ENCODE measurements around the gene MYH14.
"Not testable (repeated sequence)": the region's sequence is repeated elsewhere in the genome, so short reads cannot be mapped to it uniquely, and the experiment has no call there.

The MYH14 gene

GRCh38 chr19:50224986-50225747, 21.7 kb downstream of the MYH14 start:
- Histone ChIP-seq H3K4me1 (ENCODE audit: control insufficient read depth, insufficient read depth, low read length, unreplicated experiment) (no peaks in the 10 kb centered on the region), H3K4me3 (ENCODE audit: low read depth, low read length) (no peak overlapping the region), H2AFZ (ENCODE audit: low read length, unreplicated experiment) (no peak overlapping the region), H3K27ac (ENCODE audit: low read depth, low read length) (no peak overlapping the region), H3K79me2 (ENCODE audit: control insufficient read depth, insufficient read depth, low read length, unreplicated experiment) (no peaks in the 10 kb centered on the region), H3K36me3 (ENCODE audit: insufficient read depth, low read length) (no peaks in the 10 kb centered on the region), H3K27me3 (ENCODE audit: insufficient read depth, low read length) (no peaks in the 10 kb centered on the region; the same call in 1 of the 2 replicates)

DNA sequence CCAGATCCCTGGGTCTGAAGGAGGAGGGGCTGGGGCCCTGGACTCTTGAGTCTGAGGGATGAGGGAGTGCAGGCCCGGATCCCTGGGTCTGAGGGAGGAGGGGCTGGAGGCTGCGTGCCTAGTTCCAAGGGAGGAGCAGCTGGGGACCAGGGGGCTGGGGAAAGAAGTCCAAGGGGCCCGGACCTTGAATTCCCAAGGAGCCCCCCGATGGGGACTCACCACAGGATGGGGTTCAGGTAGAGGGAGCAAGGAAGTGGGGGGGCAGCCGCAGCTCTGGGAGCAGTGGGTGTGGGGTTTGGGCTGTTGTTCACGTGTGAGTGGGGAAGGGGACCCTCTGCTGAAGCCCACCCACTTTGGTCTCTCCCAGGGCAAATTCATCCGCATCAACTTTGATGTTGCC, 23.1 kb downstream of the MYH14 start:
- no peaks in the 10 kb centered on the region; the same call in 1 of the 2 replicates for H3K27me3 ChIP-seq (ENCODE audit: insufficient read depth, low read length)
- H3K4me1 ChIP-seq (ENCODE audit: control insufficient read depth, insufficient read depth, low read length, unreplicated experiment): no peaks in the 10 kb centered on the region
- H3K4me3 ChIP-seq (ENCODE audit: low read depth, low read length): no peak overlapping the region
- no peaks in the 10 kb centered on the region for H3K36me3 ChIP-seq (ENCODE audit: insufficient read depth, low read length)
- no peak overlapping the region for H3K27ac ChIP-seq (ENCODE audit: low read depth, low read length)
- no peak overlapping the region for H2AFZ ChIP-seq (ENCODE audit: low read length, unreplicated experiment)
- no peaks in the 10 kb centered on the region for H3K79me2 ChIP-seq (ENCODE audit: control insufficient read depth, insufficient read depth, low read length, unreplicated experiment)

GRCh38 chr19:50228153-50228552, 24.7 kb downstream of the MYH14 start:
- not testable (repeated sequence) for H2AFZ ChIP-seq (ENCODE audit: low read length, unreplicated experiment); H3K4me1 ChIP-seq (ENCODE audit: control insufficient read depth, insufficient read depth, low read length, unreplicated experiment); H3K79me2 ChIP-seq (ENCODE audit: control insufficient read depth, insufficient read depth, low read length, unreplicated experiment); H3K27me3 ChIP-seq (ENCODE audit: insufficient read depth, low read length); H3K4me3 ChIP-seq (ENCODE audit: low read depth, low read length); H3K36me3 ChIP-seq (ENCODE audit: insufficient read depth, low read length); H3K27ac ChIP-seq (ENCODE audit: low read depth, low read length)

DNA sequence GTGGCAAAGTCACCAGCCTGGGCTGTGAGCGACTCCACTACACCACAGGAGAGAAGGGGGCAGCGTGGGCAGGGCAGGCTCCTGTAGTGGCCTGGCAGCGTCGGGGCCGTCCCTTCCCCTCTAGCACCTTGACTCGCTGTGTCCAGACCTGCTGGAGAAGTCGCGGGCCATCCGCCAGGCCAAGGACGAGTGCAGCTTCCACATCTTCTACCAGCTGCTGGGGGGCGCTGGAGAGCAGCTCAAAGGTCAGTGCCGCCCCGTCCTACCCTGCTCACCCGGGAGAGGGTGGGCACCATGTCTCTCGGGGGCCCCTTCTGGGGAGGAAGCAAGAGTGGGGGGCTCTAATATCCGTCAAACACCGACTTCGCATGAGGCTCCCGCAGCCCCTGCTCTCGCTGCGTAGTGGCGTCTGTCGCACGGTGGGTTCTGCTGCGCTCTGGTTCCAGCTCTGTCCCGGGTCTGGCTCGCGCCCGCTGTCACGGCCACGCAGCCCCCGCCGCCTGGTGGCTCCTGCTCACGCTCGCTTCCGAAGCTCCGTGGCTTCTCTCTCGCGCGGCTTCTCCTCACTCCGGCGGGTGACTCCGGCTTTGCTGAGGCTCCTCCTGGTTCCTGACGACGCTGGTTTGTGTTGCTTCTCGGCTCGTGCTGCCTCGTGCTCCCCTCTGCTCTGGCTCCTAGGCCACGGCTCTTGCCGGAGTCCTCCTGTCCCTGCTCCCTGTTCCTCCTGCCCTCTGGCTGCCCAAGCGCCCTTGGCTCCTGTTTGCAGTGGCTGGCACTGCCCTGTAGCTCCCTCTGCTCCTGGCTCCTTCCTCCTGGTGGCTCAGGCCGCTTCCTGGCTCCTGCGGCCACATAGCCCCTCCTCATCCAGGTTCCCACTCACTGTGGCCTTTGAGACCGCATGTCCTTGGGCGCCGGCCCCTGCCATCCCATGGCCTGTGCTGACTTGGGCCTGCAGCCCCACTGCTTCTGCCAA, 27.2 kb downstream of the MYH14 start:
- Histone ChIP-seq H3K79me2 (ENCODE audit: control insufficient read depth, insufficient read depth, low read length, unreplicated experiment) (no peaks in the 10 kb centered on the region), H3K27ac (ENCODE audit: low read depth, low read length) (no peak overlapping the region), H2AFZ (ENCODE audit: low read length, unreplicated experiment) (no peak overlapping the region), H3K27me3 (ENCODE audit: insufficient read depth, low read length) (no peaks in the 10 kb centered on the region; the same call in 1 of the 2 replicates), H3K4me1 (ENCODE audit: control insufficient read depth, insufficient read depth, low read length, unreplicated experiment) (no peaks in the 10 kb centered on the region), H3K36me3 (ENCODE audit: insufficient read depth, low read length) (no peaks in the 10 kb centered on the region), H3K4me3 (ENCODE audit: low read depth, low read length) (no peak overlapping the region)

DNA sequence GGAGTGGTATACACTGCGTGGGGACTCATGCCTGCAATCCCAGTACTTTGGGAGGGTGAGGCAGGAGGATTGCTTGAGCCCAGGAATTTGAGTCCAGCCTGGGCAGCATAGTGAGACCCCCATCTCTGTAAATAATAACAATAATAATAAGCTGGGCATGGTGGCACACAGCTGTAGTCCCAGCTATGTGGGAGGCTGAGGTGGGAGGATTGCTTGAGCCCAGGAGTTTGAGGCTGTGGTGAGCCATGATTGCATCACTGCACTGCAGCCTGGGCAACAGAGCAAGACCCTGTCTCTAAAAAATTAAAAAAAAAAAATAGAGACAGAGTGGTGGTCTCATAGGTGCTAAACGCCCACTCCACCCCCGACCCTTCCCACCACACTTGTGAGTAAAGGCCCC, 28.0 kb downstream of the MYH14 start:
- not testable (repeated sequence) for H2AFZ ChIP-seq (ENCODE audit: low read length, unreplicated experiment); H3K27ac ChIP-seq (ENCODE audit: low read depth, low read length); H3K4me3 ChIP-seq (ENCODE audit: low read depth, low read length); H3K27me3 ChIP-seq (ENCODE audit: insufficient read depth, low read length); H3K36me3 ChIP-seq (ENCODE audit: insufficient read depth, low read length); H3K4me1 ChIP-seq (ENCODE audit: control insufficient read depth, insufficient read depth, low read length, unreplicated experiment); H3K79me2 ChIP-seq (ENCODE audit: control insufficient read depth, insufficient read depth, low read length, unreplicated experiment)

- no peak overlapping the region for H2AFZ ChIP-seq (ENCODE audit: low read length, unreplicated experiment)
- no peaks in the 10 kb centered on the region for H3K79me2 ChIP-seq (ENCODE audit: control insufficient read depth, insufficient read depth, low read length, unreplicated experiment)
- H3K4me3 ChIP-seq (ENCODE audit: low read depth, low read length): no peak overlapping the region
- H3K27me3 ChIP-seq (ENCODE audit: insufficient read depth, low read length): no peaks in the 10 kb centered on the region; the same call in 1 of the 2 replicates
- H3K4me1 ChIP-seq (ENCODE audit: control insufficient read depth, insufficient read depth, low read length, unreplicated experiment): no peaks in the 10 kb centered on the region
- no peaks in the 10 kb centered on the region for H3K36me3 ChIP-seq (ENCODE audit: insufficient read depth, low read length)
- H3K27ac ChIP-seq (ENCODE audit: low read depth, low read length): no peak overlapping the region
Measured at GRCh38 chr19:50231821-50232220, 28.4 kb downstream of the MYH14 start.

GRCh38 chr19:50232600-50232999, 29.2 kb downstream of the MYH14 start:
- H3K36me3 ChIP-seq (ENCODE audit: insufficient read depth, low read length): no peaks in the 10 kb centered on the region
- H2AFZ ChIP-seq (ENCODE audit: low read length, unreplicated experiment): no peak overlapping the region
- no peaks in the 10 kb centered on the region; the same call in 1 of the 2 replicates for H3K27me3 ChIP-seq (ENCODE audit: insufficient read depth, low read length)
- no peak overlapping the region for H3K27ac ChIP-seq (ENCODE audit: low read depth, low read length)
- no peaks in the 10 kb centered on the region for H3K4me1 ChIP-seq (ENCODE audit: control insufficient read depth, insufficient read depth, low read length, unreplicated experiment)
- H3K4me3 ChIP-seq (ENCODE audit: low read depth, low read length): no peak overlapping the region
- no peaks in the 10 kb centered on the region for H3K79me2 ChIP-seq (ENCODE audit: control insufficient read depth, insufficient read depth, low read length, unreplicated experiment)

DNA sequence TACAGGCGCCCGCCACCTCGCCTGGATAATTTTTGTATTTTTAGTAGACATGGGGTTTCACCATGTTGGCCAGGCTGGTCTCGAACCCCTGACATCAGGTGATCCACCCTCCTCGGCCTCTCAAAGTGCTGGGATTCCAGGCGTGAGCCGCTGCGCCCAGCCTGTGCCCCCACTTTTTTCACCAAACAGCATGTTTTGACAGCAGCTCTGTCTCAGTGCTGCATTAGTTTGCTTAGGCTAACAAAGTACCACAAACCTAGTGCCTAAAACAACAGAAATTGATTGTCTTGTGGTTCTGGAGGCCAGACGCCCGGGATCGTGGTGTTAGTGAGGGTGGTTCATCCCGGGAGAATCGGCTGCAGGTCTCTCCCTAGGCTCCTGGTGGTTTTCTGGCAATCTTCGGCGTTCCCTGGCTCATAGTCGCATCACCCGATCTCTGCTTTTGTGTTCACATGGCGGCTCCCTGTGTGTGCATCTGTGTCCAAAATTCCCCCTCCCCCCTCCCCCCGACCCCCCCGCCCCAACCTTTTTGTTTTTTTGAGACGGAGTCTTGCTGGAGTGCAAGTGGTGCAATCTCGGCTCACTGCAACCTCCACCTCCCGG, 30.0 kb downstream of the MYH14 start:
- H3K4me1 ChIP-seq (ENCODE audit: control insufficient read depth, insufficient read depth, low read length, unreplicated experiment): no peaks in the 10 kb centered on the region
- H3K27ac ChIP-seq (ENCODE audit: low read depth, low read length): no peak overlapping the region
- H3K4me3 ChIP-seq (ENCODE audit: low read depth, low read length): no peak overlapping the region
- no peak overlapping the region for H2AFZ ChIP-seq (ENCODE audit: low read length, unreplicated experiment)
- no peaks in the 10 kb centered on the region for H3K36me3 ChIP-seq (ENCODE audit: insufficient read depth, low read length)
- H3K27me3 ChIP-seq (ENCODE audit: insufficient read depth, low read length): no peaks in the 10 kb centered on the region; the same call in 1 of the 2 replicates
- H3K79me2 ChIP-seq (ENCODE audit: control insufficient read depth, insufficient read depth, low read length, unreplicated experiment): no peaks in the 10 kb centered on the region

- not testable (repeated sequence) for H2AFZ ChIP-seq (ENCODE audit: low read length, unreplicated experiment); H3K4me1 ChIP-seq (ENCODE audit: control insufficient read depth, insufficient read depth, low read length, unreplicated experiment); H3K79me2 ChIP-seq (ENCODE audit: control insufficient read depth, insufficient read depth, low read length, unreplicated experiment); H3K36me3 ChIP-seq (ENCODE audit: insufficient read depth, low read length); H3K27ac ChIP-seq (ENCODE audit: low read depth, low read length); H3K27me3 ChIP-seq (ENCODE audit: insufficient read depth, low read length); H3K4me3 ChIP-seq (ENCODE audit: low read depth, low read length)
Measured at GRCh38 chr19:50237493-50237892, 34.1 kb downstream of the MYH14 start.

DNA sequence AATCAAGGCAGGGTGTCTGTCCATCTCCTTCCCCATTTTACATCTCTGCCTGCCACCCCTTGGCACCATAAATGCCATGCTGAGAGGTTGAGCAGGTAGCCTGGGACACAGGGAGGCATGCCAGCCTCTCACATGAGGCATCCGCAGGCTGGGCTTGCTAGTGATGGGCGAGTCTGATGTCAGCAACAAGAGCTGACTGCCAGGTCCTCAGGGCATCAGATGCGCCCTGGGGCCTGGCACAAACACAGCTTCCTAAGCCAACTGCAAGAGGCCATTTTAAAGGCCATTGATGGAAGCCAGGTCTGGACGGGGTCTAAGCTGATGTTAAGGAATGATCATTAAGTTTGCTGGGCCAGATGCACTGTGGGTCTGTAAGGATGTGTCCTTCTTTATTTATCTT, 34.6 kb downstream of the MYH14 start:
- no peaks in the 10 kb centered on the region for H3K79me2 ChIP-seq (ENCODE audit: control insufficient read depth, insufficient read depth, low read length, unreplicated experiment)
- no peak overlapping the region for H3K4me3 ChIP-seq (ENCODE audit: low read depth, low read length)
- H2AFZ ChIP-seq (ENCODE audit: low read length, unreplicated experiment): no peak overlapping the region
- no peaks in the 10 kb centered on the region for H3K36me3 ChIP-seq (ENCODE audit: insufficient read depth, low read length)
- H3K27ac ChIP-seq (ENCODE audit: low read depth, low read length): no peak overlapping the region
- no peaks in the 10 kb centered on the region for H3K4me1 ChIP-seq (ENCODE audit: control insufficient read depth, insufficient read depth, low read length, unreplicated experiment)
- no peaks in the 10 kb centered on the region for H3K27me3 ChIP-seq (ENCODE audit: insufficient read depth, low read length)

Data from ACC112 (cell line).